T-helper 22 cell (primary cell): Measurements from ENCODE around the gene IDH3B.
"Not testable (repeated sequence)": the region's sequence is repeated elsewhere in the genome, so short reads cannot be mapped to it uniquely, and the experiment has no call there.

ENCODE experiments used
- DNase-seq: peaks from one replicate; pipeline ENCODE4 v3.0.0-alpha.2; 2020; ENCODE audit warnings: low read depth

Gene IDH3B

DNA sequence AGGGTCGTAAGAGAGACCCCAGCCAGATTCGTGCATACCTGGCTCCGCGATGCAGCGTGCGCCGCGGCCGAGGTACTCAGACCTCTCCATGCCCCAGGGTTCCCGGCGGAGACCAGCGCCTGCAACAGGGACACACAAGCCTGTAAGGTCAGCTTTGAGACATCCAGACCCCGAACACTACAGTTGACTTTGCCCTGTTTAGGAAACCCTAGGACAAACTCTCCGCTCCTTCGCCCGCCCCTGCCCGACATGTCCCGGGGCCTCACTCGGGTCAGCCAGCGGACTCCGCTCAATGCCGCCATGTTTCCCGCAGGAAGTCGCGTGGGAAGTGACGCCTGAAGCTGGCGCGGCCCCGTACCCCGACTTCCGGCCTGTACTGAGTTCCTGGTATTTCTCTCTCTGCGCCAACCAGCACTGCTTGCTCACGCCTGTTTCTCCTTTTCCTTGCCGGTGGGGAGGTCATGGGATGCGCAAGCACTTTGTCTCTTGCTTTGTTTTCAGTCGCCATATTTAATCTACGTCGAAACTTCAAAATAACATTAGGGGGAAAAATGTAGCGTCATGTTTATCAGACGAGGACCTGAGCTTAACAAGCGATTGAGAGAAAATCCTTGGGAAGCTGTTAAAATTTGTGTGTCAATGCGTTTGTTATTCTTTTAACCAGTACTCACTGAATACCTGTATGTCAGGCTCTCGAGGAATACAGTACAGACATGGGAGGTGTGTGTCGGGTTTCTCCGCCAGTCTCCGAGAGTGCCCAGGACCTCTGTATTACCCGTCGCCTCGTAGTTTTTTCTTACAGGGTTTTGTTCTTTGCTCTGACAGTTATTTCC is at the start of gene IDH3B:
Gene IDH3B (minus strand): TSS at position 330 of the 833 bp plus-strand sequence. CDS start 28 bp downstream, at position 302.
- peak; percentile 84 for DNase-seq

DNA sequence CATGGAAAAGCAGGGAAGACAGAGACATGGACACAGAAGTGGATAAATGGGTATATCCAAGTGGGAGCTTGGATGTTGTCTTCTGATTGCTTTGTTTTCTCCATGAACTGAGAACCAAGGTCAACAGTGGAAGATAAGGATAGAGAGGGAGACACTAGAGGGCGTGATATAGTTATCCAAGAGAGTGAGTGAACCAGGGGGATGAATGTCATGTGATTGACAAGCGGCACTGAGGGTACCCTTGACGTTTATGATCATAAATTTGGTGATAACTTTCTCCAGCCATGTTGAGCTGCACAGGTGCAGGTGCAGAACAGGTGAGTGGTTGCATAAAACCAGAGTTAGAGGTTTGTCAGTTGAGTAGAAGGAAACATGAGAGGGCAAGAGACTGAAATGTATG is 49.3 kb upstream of the IDH3B start:
- no peak for DNase-seq

DNA sequence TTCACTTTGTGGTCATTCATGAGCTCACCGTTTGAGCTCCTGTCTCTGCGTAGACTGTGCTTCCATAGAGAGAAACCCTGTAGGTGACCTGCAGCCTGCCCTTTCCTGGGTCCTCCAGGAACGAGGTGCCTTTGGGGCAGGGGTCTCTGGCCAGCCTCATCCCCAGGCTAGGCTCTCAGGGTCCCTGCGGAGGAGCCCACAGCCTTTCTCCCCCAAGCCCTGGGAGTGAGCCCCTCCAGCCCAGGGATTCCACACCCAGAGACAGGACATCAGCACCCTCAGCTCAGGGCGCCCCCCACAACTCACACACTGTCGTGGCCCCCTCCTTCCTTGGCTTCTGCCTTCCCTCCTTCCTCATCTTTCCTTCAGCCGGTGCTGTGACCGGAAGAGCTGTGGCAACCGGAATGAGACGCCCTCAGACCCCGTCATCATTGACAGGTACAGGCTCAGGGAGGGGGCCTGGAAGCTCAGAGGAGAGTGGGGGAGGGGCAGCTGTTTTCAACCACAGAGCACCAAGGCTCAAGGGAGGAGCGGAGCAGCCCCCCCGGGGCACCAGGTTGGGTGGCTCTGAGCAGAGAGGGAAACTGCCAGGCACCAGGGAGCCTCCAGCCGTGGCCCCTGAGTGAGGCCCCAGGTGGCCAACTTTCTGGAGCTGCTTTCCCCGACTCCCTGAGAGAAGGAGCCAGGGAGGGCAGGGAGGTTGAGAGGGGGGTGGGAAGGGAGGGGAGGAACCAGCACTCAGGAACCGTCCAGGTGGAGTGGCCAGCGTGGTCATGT is 45.4 kb upstream of the IDH3B start:
- no peak for DNase-seq

DNA sequence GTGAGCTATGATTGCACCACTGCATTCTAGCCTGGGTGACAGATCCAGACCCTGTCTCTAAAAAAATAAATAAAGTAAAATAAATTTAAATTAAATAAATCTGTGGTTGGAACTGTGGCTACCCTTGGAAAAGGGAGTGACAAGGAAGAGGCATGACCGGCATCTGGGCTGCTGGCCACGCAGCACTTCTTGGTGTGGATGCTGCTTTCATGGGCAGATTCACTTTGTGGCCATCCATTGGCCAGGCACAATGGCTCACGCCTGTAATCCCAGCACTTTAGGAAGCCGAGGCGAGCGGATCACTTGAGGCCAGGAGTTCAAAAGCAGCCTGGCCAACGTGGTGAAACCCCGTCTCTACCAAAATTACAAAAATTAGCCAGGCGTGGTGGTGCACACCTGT is 44.6 kb upstream of the IDH3B start:
- DNase-seq = no peak

DNA sequence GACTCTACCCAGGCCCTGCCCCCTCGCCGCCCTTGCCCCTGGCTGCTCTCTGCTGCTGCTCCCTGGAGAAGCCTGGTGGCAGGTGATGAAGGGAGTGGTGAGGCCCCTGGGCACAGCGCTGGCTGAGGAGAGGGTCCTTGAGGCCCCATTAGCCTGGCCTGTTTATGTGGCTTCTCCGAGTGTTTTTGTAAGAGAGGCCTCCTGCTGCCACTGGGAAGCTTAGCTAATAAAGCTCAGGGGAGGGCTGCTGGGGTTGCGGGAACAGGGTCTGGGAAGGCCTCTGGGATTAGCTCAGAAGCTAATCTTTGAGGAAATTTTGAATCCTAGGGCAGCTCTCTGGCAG is 44.0 kb upstream of the IDH3B start:
- DNase-seq = no peak

DNA sequence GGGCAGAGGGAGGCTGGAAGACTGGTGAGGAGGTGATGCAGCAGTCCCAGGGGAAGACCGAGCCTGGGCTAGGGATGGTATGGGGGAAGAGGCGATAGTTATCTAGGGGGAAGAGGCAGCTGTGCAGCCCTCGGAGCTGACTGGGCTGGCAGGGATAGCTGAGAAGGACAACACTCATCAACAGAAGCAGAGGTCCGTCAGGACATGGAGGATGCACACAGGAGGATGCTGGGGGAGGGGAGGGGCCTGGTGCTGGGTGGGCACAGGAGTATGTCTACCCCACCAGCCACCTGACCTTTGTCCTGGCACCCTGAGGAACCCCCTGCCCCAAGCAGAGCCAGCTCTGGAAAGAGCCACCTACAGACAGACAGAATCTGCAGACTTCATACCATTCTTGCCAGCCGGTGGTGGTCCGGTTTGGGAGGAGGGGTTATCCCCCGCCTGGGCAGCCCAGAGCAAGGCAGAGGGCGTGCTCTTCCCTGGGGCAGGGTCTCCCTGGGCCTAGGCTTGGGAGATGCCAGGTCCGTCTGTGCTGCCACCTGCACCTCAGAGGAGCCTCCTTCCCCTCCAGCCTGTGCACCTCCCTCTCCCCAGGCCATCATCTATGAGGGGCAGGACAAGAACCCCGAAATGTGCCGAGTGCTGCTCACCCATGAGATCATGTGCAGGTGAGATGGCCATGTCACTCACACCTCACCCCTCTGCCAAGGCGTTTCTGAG is 43.5 kb upstream of the IDH3B start:
- DNase-seq = no peak

DNA sequence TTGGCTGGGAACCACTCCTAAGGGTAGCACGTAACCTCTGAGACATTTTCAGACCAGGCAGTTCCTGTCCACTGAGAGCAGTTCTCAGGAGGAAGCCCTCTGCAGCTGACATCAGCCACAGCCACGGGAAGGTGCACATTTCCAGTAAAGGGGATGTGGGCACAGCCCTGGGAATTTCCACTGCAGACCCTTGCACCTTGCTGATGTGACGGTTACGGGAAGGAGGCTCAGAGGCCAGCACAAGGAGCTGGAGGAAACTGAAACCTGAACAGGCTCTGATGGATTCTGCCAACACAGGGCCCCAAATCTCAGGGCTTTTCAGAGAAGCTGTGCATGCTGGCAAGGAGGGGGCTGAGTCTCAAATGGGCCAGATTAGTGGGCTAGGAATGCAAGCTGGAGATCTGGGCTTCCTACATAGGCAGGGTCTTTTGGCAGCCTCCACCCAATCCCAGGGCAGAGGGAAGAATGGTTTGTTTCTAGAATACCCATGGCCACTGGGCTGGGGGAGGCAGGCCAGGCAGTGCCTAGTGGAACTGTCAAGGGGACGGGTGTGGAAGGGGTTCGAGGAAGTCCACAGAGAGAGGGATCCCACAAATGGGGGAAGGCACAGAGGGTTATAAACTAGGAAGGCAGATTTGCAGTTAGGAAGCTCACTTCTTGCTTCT is 42.8 kb upstream of the IDH3B start:
- no peak for DNase-seq

DNA sequence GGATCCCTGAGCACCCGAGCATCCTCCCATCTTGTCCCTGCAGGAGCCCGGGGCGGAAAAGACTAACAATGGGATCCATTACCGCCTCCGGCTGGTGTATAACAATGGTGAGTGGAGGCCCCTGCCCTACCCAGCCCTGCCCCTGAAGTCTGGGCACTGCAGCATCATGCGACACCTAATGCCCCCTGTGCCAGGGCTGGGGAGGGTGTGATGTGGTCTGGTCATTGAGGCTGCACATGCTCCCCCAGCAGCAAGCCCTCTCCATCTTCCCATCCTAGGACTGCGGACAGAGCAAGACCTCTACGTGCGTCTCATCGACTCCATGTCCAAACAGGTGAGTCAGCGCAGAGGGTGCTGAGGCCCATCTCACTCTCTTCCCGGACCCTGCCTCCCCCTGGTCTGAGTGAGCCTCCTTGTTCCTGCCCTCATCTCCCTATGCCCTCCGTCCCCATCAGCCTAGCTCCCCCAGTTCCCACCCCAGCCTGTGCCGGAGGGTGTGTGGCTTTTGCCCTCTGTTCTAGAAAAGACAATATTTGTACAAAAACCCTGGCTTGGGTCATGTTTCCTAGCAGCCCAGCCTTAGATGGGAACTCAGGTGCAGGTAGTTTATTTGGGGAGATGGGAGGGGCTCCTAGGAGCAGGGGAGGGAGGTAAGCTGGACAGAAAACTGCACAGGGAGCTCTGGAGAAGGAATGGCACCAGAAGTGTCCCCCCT is 42.1 kb upstream of the IDH3B start:
- DNase-seq = no peak

DNA sequence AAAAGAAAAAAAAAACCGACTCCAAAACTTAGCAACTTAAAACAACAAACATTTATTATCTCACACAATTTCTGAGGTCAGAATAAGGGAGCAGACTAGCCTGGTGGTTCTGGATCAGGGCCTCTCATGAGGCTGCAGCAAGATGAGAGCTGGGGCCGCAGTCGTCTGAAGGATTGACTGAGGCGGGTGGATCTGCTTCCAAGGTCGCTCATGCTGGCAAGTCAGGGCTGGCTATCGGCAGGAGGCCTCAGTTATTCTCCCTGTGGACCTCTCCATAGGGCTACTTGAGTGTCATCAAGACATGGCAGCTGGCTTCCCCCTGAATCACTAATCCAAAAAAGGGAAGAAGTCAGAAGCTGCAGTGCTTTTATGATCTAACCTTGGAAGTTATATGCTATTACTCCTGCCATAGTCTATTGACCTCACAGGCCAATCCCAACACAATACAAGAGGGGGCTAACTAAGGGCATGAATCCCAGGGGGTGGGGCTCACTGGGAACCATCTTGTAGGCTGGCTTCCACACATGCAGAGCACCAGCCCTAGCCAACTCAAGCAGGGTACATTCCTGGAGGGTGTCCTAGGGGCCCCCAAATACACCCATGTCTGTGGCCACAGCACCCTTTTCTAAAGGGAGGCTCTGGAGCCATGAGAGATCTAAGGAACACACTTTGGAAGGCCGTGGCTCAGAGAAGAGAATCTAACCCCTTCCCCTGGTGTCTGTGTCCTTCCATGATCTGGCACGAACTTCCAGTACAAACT is 39.9 kb upstream of the IDH3B start:
- no peak for DNase-seq

DNA sequence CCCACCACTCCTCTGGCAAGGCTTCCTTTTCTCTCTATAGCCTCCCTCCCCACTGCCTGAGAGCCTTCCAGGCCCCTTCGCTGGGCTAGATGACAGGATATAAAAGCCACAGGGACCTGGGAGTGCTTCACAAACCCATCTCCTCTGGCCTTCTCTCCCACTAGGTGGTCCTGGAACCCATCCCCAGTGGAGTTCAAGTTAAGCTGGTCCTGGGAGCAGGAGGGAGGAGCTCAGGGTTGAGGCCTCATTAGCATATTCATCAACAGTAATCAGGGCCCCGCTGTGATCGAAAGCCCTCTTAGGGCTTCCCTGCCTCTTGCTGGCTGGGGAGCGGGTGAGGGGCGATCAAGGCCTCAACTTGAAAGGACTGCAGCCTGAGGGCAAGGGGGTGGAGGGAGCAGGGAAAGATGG is 37.7 kb upstream of the IDH3B start:
- DNase-seq = no peak

DNA sequence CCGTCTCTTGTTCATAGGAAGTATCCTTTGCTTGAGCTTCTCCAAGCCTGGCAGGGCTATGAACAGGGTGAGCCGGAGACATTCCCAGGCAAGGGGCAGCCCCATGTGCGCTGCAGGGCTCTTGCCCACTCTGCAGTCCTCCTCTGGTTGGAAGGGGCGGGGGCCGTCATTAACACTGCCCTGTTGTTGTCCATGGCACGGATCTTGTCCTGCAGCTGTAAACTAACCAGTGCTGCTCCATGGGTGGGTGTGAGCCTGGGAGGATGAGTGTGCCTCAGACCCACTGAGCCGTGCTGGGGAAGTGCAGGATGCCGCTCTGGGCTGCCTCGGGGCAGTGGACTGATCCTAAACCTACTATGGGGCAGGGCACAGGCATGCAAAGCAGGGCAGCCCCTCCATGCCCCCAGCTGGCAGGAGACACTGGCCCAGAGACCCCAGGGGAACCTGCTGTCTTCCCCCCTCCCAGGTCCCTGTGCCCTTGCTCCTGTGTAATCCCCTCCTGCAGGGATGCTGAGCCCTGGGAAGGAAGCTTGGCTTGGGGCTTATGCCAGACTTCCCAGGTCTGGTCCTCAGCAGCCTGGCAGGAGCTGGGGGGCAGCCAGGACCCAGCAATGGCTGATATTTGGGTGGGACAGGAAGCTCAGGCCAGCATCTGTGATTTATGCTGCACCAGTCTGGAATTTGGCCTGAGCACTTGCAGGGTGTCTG is 37.1 kb upstream of the IDH3B start:
- no peak for DNase-seq

DNA sequence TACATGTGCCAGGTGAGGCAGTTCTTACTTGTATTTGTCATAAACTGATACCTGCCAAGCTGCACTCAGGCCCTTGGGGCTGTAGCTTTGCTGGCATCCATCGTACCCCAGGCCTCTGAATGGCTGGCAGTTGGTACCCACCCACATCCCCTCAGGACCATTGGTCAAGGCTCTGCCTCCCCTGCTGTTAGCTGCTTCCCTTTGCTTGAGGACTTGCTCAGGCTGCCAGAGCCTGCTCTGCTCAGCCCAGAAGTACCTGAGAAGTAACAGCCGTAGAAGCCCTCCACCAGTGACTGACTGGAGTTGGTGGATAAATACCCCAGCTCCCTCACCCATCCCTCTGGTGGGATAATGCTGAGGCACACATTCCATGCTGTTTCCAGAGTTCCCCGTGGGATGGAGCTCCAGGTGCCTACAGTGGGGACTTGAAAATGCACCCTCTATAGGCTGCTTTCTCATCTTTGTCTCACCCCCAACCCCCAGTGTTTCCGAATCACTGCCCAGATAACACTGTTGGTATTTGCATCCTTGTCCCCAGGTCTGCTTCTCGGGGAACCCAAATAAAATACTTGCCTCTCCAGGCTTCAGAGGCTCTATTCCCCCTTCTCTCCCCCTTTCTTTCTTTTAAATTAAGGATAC is 35.9 kb upstream of the IDH3B start:
- DNase-seq = no peak

DNA sequence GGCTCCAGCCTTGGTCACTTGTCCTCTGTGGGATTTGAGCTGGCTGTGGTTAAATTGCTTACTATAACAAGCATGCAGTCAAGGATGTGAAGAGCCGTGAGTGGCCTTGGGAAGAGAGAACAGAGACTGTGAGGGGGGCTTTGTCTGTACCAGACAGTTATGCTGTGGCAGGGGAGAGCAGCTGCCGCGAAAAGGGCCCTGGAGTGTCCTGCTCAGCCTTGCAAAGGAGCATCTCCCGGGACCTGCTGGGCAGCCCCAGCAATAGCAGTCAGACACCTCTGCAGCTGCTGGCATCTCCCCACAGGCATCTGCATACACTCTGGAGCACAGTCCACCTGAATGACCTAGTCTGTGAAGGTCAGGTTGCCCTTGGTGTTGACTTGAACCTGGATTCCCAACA is 34.9 kb upstream of the IDH3B start:
- no peak for DNase-seq

DNA sequence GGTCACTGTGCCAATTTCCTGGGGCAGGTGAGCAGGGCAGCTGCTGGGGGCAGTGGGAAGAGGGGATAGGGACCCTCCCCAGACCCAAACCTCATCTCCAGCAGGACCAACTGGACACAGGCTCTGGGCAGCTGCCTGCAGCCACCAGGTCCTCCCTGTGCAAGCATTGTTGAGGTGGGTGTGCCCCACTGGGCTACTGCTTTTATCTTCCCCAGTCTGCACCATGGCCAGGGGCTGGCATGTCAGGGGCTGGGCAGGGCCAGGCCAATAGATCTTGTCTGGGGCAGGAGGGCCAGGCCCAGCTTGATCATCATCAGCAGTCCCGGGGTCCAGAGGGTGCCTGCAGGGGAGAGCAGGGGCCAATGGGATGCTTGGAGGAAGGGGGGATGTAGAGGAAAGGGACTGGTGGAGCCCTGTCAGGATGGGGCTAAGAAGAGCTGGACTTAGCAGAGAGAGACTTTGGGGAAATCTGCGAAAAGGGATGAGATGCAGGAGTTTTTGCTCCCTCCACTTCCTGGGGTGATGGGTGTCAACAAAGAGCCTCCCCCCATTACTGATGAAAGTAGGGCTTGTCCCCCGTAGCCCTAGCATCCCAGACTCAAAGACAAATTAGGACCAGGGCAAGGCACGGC is 34.3 kb upstream of the IDH3B start:
- no peak for DNase-seq

DNA sequence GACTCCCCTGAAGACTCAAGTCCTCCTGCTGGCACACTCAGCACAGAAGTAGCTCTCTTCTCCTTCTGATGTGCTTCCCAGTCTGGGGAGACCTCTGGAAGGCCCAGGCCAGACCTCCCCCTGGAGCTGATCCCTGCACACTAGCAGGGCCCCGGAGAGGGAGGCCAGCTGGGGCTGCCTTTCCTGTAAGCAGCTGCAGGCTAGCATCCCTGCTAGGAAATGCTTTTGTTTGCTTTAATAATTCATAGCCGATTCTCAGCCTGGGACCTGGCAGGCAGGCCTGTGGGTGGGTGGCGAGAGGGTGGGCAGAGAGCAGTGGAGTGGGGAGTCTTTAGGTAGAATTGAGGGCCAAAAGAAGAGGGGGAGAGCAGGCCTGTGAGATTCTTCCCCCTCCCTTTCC is 33.8 kb upstream of the IDH3B start:
- no peak for DNase-seq

DNA sequence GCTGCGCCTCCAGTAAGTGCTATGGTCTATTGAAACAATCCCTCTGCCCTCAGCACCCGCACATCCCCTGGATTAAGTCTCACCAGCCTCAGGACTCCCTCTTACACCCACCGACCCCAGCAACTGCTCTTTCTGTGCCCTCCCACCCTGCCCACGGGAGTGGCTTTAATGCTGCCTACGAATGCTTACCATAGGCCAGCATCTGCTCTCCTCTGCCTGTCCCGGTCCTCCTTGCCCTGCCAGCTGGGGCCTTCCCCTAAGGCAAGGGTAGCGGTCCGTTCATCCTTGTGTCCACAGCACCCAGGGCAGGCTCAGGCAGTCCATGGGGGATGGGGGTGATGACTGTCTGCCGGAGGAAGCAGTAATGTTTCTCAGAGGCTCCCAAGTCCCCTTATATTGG is 32.6 kb upstream of the IDH3B start:
- DNase-seq = no peak

DNA sequence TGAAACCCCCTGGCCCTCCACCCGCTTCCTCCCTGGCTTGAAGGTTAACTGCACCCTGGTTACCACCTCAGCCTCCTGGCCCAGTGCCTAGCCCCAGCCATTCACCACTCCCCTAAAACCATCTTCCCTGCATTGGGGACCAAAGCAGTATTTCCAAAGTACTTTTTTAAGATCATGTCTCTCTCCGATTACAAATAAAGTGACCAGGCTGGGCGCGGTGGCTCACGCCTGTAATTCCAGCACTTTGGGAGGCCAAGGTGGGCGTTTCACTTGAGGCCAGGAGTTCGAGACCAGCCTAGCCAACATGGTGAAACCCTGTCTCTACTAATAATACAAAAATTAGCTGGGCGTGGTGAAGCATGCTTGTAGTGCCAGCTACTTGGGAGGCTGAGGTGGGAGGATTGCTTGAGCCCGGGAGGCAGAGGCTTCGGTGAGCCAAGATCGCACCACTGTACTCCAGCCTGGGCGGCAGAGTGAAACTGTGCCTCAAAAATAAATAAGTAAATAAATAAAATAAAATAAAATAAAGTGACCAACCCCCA is 32.0 kb upstream of the IDH3B start:
- DNase-seq = not testable (repeated sequence)

DNA sequence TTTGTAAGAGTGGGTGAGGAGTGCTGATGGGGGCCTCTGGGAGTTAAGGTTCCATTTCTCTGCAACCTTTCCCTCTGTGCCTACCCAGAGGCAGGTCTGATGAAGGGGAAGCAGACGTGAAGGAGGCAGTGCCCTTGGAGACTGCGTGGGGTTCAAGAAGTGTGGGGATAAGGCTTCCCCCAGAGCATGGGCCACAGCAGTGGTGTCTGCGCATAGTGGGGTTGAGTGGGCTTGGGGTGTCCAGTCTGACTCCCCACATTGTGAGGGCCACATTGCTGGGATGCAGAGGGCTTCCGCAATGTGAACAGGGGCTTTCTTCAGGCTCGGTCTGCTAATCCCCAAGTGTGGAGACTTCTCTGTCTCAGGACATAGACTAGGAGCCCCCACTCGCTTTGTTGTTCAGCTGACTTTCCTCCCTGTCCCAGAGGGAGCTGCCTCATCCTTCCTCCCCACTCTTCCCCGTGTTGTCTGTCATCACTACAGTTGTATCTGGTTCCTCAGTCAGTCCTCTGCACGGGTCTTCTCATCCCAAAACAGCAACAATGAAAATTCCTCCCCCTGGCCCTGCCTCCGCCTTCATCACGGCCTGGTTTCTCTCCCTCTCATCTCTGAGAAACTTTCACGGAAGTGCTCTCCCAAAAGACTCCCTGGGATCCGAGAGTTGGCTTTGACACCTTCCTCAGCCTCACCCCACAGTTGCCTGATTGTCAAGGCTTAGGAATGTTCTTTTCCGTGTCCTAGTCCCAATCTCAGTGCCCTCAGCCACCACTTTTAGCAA is 31.4 kb upstream of the IDH3B start:
- no peak for DNase-seq
